ENCODE results near the gene ASTN2. TPM values are rescaled to one million over a fixed set of nuclear protein-coding genes. Genes with fewer than 3 reads are reported as not detected.

The ASTN2 gene
- total RNA-seq, 5 donors from 2014 or later (not counting 1 experiment from before 2014, with no cell fraction given): 3.7 to 4.8 (median 4.4) TPM

- Histone ChIP-seq H3K4me3 (ENCODE audit: control insufficient read depth in 1 of 2, extremely low read depth in 1 of 2, low read length in 1 of 2) (no peak overlapping the region), H3K27me3 (replicated peaks in 1 of 2; ENCODE audit: control insufficient read depth in 2 of 2, extremely low read depth in 1 of 2, insufficient read depth in 2 of 2, low read length in 1 of 2) (no peaks in the 10 kb centered on the region), H3K27ac (ENCODE audit: low read length) (no peak overlapping the region), H3K4me1 (ENCODE audit: control insufficient read depth in 1 of 2, extremely low read depth in 1 of 2, insufficient read depth in 2 of 2, low read length in 2 of 2) (no peaks in the 10 kb centered on the region), H3K36me3 (ENCODE audit: control insufficient read depth in 2 of 2, extremely low read depth in 1 of 2, insufficient read depth in 1 of 2, low read length in 1 of 2) (no peaks in the 10 kb centered on the region), H3K9me3 (no peaks in the 10 kb centered on the region)
- Mint-ChIP-seq H3K9me3 (peaks cover 0 to 4% (median 3%) of the 10 kb centered on the region in 3 donors), H3K4me1 (no peaks in the 10 kb centered on the region), H3K27me3 (no peaks in the 10 kb centered on the region), H3K36me3 (no peaks in the 10 kb centered on the region), H3K27ac (no peak overlapping the region), H3K4me3 (no peak overlapping the region)
- ChIA-PET CTCF (no interaction called here), POLR2A (no interaction called here)
- WGBS (ENCODE audit: insufficient coverage): no CpG with 5 or more reads among the region's 1 CpG
- no peak for ATAC-seq (replicated peaks in 1 of 4)
- DNase-seq: no peak
Observed at GRCh38 chr9:117453737-117454136, 38.9 kb upstream of the ASTN2 start.

GRCh38 chr9:117451311-117451710 is 36.5 kb upstream of the ASTN2 start:
- Histone ChIP-seq H3K27me3 (replicated peaks in 1 of 2; ENCODE audit: control insufficient read depth in 2 of 2, extremely low read depth in 1 of 2, insufficient read depth in 2 of 2, low read length in 1 of 2) (no peaks in the 10 kb centered on the region), H3K4me3 (ENCODE audit: control insufficient read depth in 1 of 2, extremely low read depth in 1 of 2, low read length in 1 of 2) (no peak overlapping the region), H3K27ac (ENCODE audit: low read length) (no peak overlapping the region), H3K9me3 (no peaks in the 10 kb centered on the region), H3K36me3 (ENCODE audit: control insufficient read depth in 2 of 2, extremely low read depth in 1 of 2, insufficient read depth in 1 of 2, low read length in 1 of 2) (no peaks in the 10 kb centered on the region), H3K4me1 (ENCODE audit: control insufficient read depth in 1 of 2, extremely low read depth in 1 of 2, insufficient read depth in 2 of 2, low read length in 2 of 2) (no peaks in the 10 kb centered on the region)
- Mint-ChIP-seq H3K4me3 (no peak overlapping the region), H3K27me3 (no peaks in the 10 kb centered on the region), H3K36me3 (no peaks in the 10 kb centered on the region), H3K4me1 (no peaks in the 10 kb centered on the region), H3K9me3 (peaks cover 0 to 3% (median 0%) of the 10 kb centered on the region in 3 donors), H3K27ac (no peak overlapping the region)
- no peak for ATAC-seq (replicated peaks in 1 of 4)
- DNase-seq: no peak
- ChIA-PET CTCF (no interaction called here), POLR2A (no interaction called here)
- WGBS (ENCODE audit: insufficient coverage): no CpG with 5 or more reads among the region's 2 CpGs

GRCh38 chr9:117448066-117448465 is 33.2 kb upstream of the ASTN2 start:
- Histone ChIP-seq H3K9me3 (no peaks in the 10 kb centered on the region), H3K27me3 (replicated peaks in 1 of 2; ENCODE audit: control insufficient read depth in 2 of 2, extremely low read depth in 1 of 2, insufficient read depth in 2 of 2, low read length in 1 of 2) (no peaks in the 10 kb centered on the region), H3K4me1 (ENCODE audit: control insufficient read depth in 1 of 2, extremely low read depth in 1 of 2, insufficient read depth in 2 of 2, low read length in 2 of 2) (no peaks in the 10 kb centered on the region), H3K27ac (ENCODE audit: low read length) (no peak overlapping the region), H3K36me3 (ENCODE audit: control insufficient read depth in 2 of 2, extremely low read depth in 1 of 2, insufficient read depth in 1 of 2, low read length in 1 of 2) (no peaks in the 10 kb centered on the region), H3K4me3 (ENCODE audit: control insufficient read depth in 1 of 2, extremely low read depth in 1 of 2, low read length in 1 of 2) (no peak overlapping the region)
- ATAC-seq (replicated peaks in 1 of 4) (no peak), DNase-seq (no peak)
- H3K27ac Mint-ChIP-seq: no peak overlapping the region
- peaks cover 0 to 5% (median 0%) of the 10 kb centered on the region in 3 donors for H3K9me3 Mint-ChIP-seq
- 88% methylated on average over 1 of the region's 3 CpGs for WGBS (ENCODE audit: insufficient coverage)
- no peaks in the 10 kb centered on the region for H3K36me3 Mint-ChIP-seq
- H3K4me3 Mint-ChIP-seq: no peak overlapping the region
- ChIA-PET POLR2A (no interaction called here), CTCF (no interaction called here)
- H3K27me3 Mint-ChIP-seq: peaks cover 0 to 3% of the 10 kb centered on the region in 2 donors
- no peaks in the 10 kb centered on the region for H3K4me1 Mint-ChIP-seq

- Histone ChIP-seq H3K27ac (ENCODE audit: low read length) (no peak overlapping the region), H3K4me3 (ENCODE audit: control insufficient read depth in 1 of 2, extremely low read depth in 1 of 2, low read length in 1 of 2) (no peak overlapping the region), H3K27me3 (replicated peaks in 1 of 2; ENCODE audit: control insufficient read depth in 2 of 2, extremely low read depth in 1 of 2, insufficient read depth in 2 of 2, low read length in 1 of 2) (no peaks in the 10 kb centered on the region), H3K9me3 (no peaks in the 10 kb centered on the region), H3K4me1 (ENCODE audit: control insufficient read depth in 1 of 2, extremely low read depth in 1 of 2, insufficient read depth in 2 of 2, low read length in 2 of 2) (no peaks in the 10 kb centered on the region), H3K36me3 (ENCODE audit: control insufficient read depth in 2 of 2, extremely low read depth in 1 of 2, insufficient read depth in 1 of 2, low read length in 1 of 2) (no peaks in the 10 kb centered on the region)
- H3K4me3 Mint-ChIP-seq: no peak overlapping the region
- DNase-seq: no peak
- no peak overlapping the region for H3K27ac Mint-ChIP-seq
- ChIA-PET CTCF (no interaction called here), POLR2A (no interaction called here)
- no peaks in the 10 kb centered on the region for H3K36me3 Mint-ChIP-seq
- no peak for ATAC-seq (replicated peaks in 1 of 4)
- peaks cover 0 to 5% of the 10 kb centered on the region in 2 donors for H3K27me3 Mint-ChIP-seq
- H3K9me3 Mint-ChIP-seq: peaks cover 0 to 7% (median 0%) of the 10 kb centered on the region in 3 donors
- WGBS (ENCODE audit: insufficient coverage): 81% methylated on average over 3 of the region's 5 CpGs
- H3K4me1 Mint-ChIP-seq: no peaks in the 10 kb centered on the region
Observed at GRCh38 chr9:117445631-117446030, 30.8 kb upstream of the ASTN2 start.

- H3K27me3 Mint-ChIP-seq: peaks cover 0 to 5% of the 10 kb centered on the region in 2 donors
- H3K4me1 Mint-ChIP-seq: no peaks in the 10 kb centered on the region
- H3K27ac Mint-ChIP-seq: no peak overlapping the region
- H3K27ac ChIP-seq (ENCODE audit: low read length): no peak overlapping the region
- no peaks in the 10 kb centered on the region for H3K27me3 ChIP-seq (replicated peaks in 1 of 2; ENCODE audit: control insufficient read depth in 2 of 2, extremely low read depth in 1 of 2, insufficient read depth in 2 of 2, low read length in 1 of 2)
- ATAC-seq (replicated peaks in 1 of 4): no peak
- H3K36me3 ChIP-seq (ENCODE audit: control insufficient read depth in 2 of 2, extremely low read depth in 1 of 2, insufficient read depth in 1 of 2, low read length in 1 of 2): no peaks in the 10 kb centered on the region
- ChIA-PET POLR2A (no interaction called here), CTCF (no interaction called here)
- peaks cover 0 to 12% (median 0%) of the 10 kb centered on the region in 3 donors for H3K9me3 Mint-ChIP-seq
- H3K4me3 Mint-ChIP-seq: no peak overlapping the region
- WGBS (ENCODE audit: insufficient coverage): 42% methylated on average over 4 of the region's 4 CpGs
- DNase-seq: no peak
- no peaks in the 10 kb centered on the region for H3K4me1 ChIP-seq (ENCODE audit: control insufficient read depth in 1 of 2, extremely low read depth in 1 of 2, insufficient read depth in 2 of 2, low read length in 2 of 2)
- no peak overlapping the region for H3K4me3 ChIP-seq (ENCODE audit: control insufficient read depth in 1 of 2, extremely low read depth in 1 of 2, low read length in 1 of 2)
- no peaks in the 10 kb centered on the region for H3K9me3 ChIP-seq
- H3K36me3 Mint-ChIP-seq: no peaks in the 10 kb centered on the region
Observed at GRCh38 chr9:117444501-117444900, 29.6 kb upstream of the ASTN2 start.

- Mint-ChIP-seq H3K4me1 (no peaks in the 10 kb centered on the region), H3K9me3 (peaks cover 0 to 7% (median 4%) of the 10 kb centered on the region in 3 donors), H3K36me3 (no peaks in the 10 kb centered on the region), H3K27ac (no peak overlapping the region), H3K4me3 (no peak overlapping the region), H3K27me3 (peaks cover 2 to 5% of the 10 kb centered on the region in 2 donors)
- no peaks in the 10 kb centered on the region for H3K4me1 ChIP-seq (ENCODE audit: control insufficient read depth in 1 of 2, extremely low read depth in 1 of 2, insufficient read depth in 2 of 2, low read length in 2 of 2)
- ChIA-PET POLR2A (no interaction called here), CTCF (no interaction called here)
- ATAC-seq (replicated peaks in 1 of 4) (no peak), DNase-seq (no peak)
- H3K27me3 ChIP-seq (replicated peaks in 1 of 2; ENCODE audit: control insufficient read depth in 2 of 2, extremely low read depth in 1 of 2, insufficient read depth in 2 of 2, low read length in 1 of 2): no peaks in the 10 kb centered on the region
- no peaks in the 10 kb centered on the region for H3K9me3 ChIP-seq
- WGBS (ENCODE audit: insufficient coverage): 21% methylated on average over 3 of the region's 6 CpGs
- H3K4me3 ChIP-seq (ENCODE audit: control insufficient read depth in 1 of 2, extremely low read depth in 1 of 2, low read length in 1 of 2): no peak overlapping the region
- no peak overlapping the region for H3K27ac ChIP-seq (ENCODE audit: low read length)
- H3K36me3 ChIP-seq (ENCODE audit: control insufficient read depth in 2 of 2, extremely low read depth in 1 of 2, insufficient read depth in 1 of 2, low read length in 1 of 2): no peaks in the 10 kb centered on the region
Observed at GRCh38 chr9:117437283-117437682, 22.4 kb upstream of the ASTN2 start.

GRCh38 chr9:117435630-117436261 is 20.9 kb upstream of the ASTN2 start:
- ATAC-seq (replicated peaks in 1 of 4) (no peak), DNase-seq (no peak)
- Mint-ChIP-seq H3K4me1 (no peaks in the 10 kb centered on the region), H3K36me3 (no peaks in the 10 kb centered on the region), H3K9me3 (peaks cover 0 to 6% (median 4%) of the 10 kb centered on the region in 3 donors), H3K27ac (no peak overlapping the region), H3K27me3 (peaks cover 2 to 5% of the 10 kb centered on the region in 2 donors), H3K4me3 (no peak overlapping the region)
- Histone ChIP-seq H3K4me3 (ENCODE audit: control insufficient read depth in 1 of 2, extremely low read depth in 1 of 2, low read length in 1 of 2) (no peak overlapping the region), H3K36me3 (ENCODE audit: control insufficient read depth in 2 of 2, extremely low read depth in 1 of 2, insufficient read depth in 1 of 2, low read length in 1 of 2) (no peaks in the 10 kb centered on the region), H3K9me3 (no peaks in the 10 kb centered on the region), H3K4me1 (ENCODE audit: control insufficient read depth in 1 of 2, extremely low read depth in 1 of 2, insufficient read depth in 2 of 2, low read length in 2 of 2) (no peaks in the 10 kb centered on the region), H3K27ac (ENCODE audit: low read length) (no peak overlapping the region), H3K27me3 (replicated peaks in 1 of 2; ENCODE audit: control insufficient read depth in 2 of 2, extremely low read depth in 1 of 2, insufficient read depth in 2 of 2, low read length in 1 of 2) (no peaks in the 10 kb centered on the region)
- CTCF ChIA-PET: no interaction called here
- 71% methylated on average over 2 of the region's 4 CpGs for WGBS (ENCODE audit: insufficient coverage)
- POLR2A ChIA-PET: no interaction called here
